ENCODE measurements around the gene SNRPF. TPM values are rescaled to one million over a fixed set of nuclear protein-coding genes. Genes with fewer than 3 reads are reported as not detected.
A peak's percentile ranks its signal among the peaks of the same experiment; 100 is the strongest.
"Not testable (repeated sequence)": the region's sequence is repeated elsewhere in the genome, so short reads cannot be mapped to it uniquely, and the experiment has no call there.

SNRPF gene
- total RNA-seq, 4 donors from 2014 or later: 4.9 to 14.7 (median 7.9) TPM

DNA sequence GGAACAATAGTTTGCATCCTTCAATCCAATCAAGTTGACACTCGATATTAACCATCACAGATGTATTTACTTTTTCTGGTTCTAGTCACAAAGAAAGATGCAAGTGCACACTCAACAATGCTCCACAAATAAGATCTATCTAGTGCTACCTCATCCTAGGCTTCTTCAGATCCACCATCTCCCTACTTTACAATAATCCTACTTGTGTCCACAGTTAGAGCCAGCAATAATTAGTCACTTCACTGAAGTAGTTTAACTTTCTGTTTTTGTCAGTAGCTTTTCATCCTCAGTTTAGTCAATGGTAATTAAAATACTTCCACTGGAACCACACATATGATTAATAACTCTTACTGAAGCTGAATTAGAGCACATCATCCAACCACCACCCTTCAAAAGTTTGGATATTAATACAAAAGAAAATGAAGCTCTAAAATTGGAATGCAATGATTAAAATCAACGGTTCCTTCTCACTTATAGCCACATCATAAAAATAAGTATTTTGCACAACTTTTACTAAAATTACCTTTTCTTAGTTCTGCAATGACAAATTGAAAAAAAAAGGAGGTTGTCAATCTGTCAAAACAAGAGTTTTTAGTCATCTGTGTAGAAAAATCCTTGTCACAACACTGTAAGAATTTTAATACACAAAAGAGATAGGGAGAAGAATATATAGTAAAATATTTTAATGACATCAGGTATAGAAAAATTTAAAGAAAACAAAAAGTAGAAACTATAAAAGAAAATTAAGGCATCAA lies 28.2 kb upstream of the SNRPF start:
- TF ChIP-seq, protein P1, sequence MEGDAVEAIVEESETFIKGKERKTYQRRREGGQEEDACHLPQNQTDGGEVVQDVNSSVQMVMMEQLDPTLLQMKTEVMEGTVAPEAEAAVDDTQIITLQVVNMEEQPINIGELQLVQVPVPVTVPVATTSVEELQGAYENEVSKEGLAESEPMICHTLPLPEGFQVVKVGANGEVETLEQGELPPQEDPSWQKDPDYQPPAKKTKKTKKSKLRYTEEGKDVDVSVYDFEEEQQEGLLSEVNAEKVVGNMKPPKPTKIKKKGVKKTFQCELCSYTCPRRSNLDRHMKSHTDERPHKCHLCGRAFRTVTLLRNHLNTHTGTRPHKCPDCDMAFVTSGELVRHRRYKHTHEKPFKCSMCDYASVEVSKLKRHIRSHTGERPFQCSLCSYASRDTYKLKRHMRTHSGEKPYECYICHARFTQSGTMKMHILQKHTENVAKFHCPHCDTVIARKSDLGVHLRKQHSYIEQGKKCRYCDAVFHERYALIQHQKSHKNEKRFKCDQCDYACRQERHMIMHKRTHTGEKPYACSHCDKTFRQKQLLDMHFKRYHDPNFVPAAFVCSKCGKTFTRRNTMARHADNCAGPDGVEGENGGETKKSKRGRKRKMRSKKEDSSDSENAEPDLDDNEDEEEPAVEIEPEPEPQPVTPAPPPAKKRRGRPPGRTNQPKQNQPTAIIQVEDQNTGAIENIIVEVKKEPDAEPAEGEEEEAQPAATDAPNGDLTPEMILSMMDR (IDR thresholded peaks at IDR 0.05): no peak
- ATAC-seq (ENCODE audit: low FRiP score) (no peak), DNase-seq (ENCODE audit: low spot score) (no peak)

GRCh38 chr12:95834572-95834971 lies 24.2 kb upstream of the SNRPF start:
- ATAC-seq (ENCODE audit: low FRiP score) (no peak), DNase-seq (ENCODE audit: low spot score) (no peak)
- TF ChIP-seq, protein P1 (IDR thresholded peaks at IDR 0.05): no peak

DNA sequence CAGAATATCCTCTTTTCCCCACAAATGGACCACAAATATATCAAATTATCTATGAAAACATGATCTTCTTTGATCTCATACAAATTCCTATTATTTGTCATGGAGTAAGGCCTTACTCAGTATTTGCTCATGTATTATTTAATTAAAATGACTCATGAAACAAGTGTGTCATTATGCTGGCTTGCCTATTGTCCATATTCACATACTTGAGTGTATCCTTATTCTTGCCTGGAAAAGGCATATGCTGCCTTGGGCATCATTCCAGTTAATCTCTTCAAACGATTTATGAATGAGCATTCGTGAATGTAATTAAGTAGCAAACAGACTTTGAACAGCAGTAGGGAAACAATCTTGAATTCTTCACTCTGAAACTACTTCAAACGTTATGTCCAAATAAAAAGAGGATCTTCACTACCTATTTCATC lies 22.6 kb upstream of the SNRPF start:
- TF ChIP-seq, protein P1 (IDR thresholded peaks at IDR 0.05): no peak
- ATAC-seq (ENCODE audit: low FRiP score) (peak; percentile 59), DNase-seq (ENCODE audit: low spot score) (no peak)

DNA sequence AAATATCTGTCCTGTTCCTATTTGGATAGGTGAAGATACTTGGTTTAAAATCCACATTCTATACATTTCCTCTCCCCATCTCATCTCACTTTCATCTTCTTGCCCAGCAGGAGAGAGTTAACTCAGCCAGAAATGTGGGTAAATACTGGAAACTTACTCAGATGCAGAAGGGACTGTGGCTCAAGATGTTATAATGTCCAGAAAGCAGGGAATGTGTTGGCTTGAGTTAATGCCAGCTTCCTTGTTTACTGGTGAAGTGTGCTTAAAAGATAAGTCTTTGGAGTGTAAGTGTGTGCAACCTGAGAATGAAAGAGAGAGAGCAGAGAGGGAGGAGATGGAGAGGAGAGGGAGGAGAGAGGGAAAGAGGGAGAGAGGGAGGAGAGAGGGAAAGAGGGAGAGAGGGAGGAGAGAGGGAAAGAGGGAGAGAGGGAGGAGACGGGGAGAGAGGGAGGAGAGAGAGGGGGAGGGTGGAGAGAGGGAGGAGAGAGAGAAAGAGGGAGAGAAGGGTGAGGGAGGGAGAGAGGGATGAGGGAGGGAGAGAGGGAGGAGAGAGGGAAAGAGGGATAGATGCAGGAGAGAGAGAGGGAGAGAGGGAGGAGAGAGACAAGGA lies 22.0 kb upstream of the SNRPF start:
- DNase-seq (ENCODE audit: low spot score) (no peak), ATAC-seq (ENCODE audit: low FRiP score) (no peak)
- TF ChIP-seq, protein P1 (IDR thresholded peaks at IDR 0.05): no peak

DNA sequence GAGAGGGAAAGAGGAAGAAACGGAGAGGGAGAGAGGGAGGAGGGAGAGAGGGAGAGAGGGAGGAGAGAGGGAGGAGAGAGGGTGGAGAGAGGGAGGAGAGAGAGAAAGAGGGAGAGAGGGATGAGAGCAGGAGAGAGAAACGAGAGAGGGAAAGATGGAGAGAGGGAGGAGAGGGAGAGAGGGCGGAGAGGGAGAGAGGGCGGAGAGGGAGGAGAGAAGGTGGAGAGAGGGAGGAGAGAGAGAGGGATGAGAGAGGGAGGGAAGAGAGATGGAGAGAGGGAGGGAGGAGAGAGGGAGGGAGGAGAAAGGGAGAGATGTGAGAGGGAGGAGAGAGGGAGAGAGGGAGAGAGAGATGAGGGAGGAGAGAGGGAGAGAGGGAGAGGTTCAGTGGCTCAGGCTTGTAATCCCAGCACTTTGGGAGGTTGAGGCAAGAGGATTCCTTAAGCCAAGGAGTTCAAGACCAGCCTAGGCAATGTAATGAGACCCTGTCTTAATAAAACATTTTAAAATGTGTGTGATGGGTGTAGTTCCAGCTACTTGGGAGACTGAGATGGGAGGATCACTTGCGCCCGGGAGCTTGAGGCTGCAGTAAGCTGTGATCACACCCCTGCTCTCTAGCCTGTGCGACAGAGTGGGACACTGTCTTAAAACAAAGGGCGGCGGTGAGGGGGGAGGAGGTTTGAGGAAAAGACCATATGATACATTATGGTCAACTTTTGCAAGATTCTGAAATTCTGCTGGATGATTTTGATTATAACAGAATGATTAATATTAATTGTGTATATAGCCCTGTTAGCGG lies 21.3 kb upstream of the SNRPF start:
- no peak for DNase-seq (ENCODE audit: low spot score)
- ATAC-seq (ENCODE audit: low FRiP score): no peak
- TF ChIP-seq, protein P1 (IDR thresholded peaks at IDR 0.05): no peak

DNA sequence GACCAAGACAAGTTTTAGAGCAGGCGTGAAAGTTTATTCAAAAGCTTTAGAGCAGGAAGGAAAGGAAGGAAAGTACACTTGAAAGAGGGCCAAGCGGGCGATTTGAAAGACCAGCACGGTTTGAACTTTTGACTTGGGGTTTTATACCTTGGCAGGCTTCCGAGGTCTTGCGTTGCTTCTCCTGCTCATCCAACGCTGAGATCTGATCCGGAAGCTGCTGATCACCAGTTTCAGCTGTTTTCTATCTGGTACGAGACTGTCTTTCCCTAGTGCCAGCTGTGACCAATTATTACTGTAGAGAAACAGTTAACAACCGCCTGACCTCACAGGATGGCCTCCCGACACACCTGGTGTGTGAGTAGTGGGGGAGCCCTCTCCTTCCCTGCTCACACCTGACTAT lies 20.6 kb upstream of the SNRPF start:
- DNase-seq (ENCODE audit: low spot score): no peak

GRCh38 chr12:95842426-95842825 lies 16.3 kb upstream of the SNRPF start:
- ATAC-seq (ENCODE audit: low FRiP score): not testable (repeated sequence)

More for the DNA sequence above, 20.6 kb upstream of the SNRPF start:
- TF ChIP-seq, protein P1 (IDR thresholded peaks at IDR 0.05): no peak
- ATAC-seq (ENCODE audit: low FRiP score): no peak

More at GRCh38 chr12:95842426-95842825, 16.3 kb upstream of the SNRPF start:
- DNase-seq (ENCODE audit: low spot score): not testable (repeated sequence)
